ENCODE measurements around the gene TBC1D28. TPM values are rescaled to one million over a fixed set of nuclear protein-coding genes. Genes with fewer than 3 reads are reported as not detected.
"Not testable (repeated sequence)": the region's sequence is repeated elsewhere in the genome, so short reads cannot be mapped to it uniquely, and the experiment has no call there.

The TBC1D28 gene
- polyA plus RNA-seq, 1 of the 3 experiments (the other 2 are of a cell fraction) = not detected

- 98% methylated on average over 67 of the region's 102 CpGs for WGBS (ENCODE audit: low lambda C conversion rate)
Measured at GRCh38 chr17:18672395-18673227, 28.4 kb upstream of the TBC1D28 start.

GRCh38 chr17:18668625-18669024 lies 24.4 kb upstream of the TBC1D28 start:
- H3K27ac ChIP-seq (ENCODE audit: low read depth in 2 of 2, low read length in 1 of 2); H3F3A ChIP-seq (replicated peaks; ENCODE audit: insufficient read depth); DNase-seq; CTCF ChIA-PET; POLR2A ChIA-PET; H3K27me3 ChIP-seq (ENCODE audit: insufficient read depth); H3K4me2 ChIP-seq; H3K9ac ChIP-seq; H2AFZ ChIP-seq (ENCODE audit: low read depth); H3K9me2 ChIP-seq; H3K4me3 ChIP-seq (ENCODE audit: low read depth in 2 of 2, low read length in 1 of 2); H4K20me1 ChIP-seq (ENCODE audit: insufficient read depth); H3K9me3 ChIP-seq; H3K4me1 ChIP-seq (ENCODE audit: control insufficient read depth in 1 of 2, insufficient read depth in 2 of 2, low read depth in 1 of 2, low read length in 1 of 2); H3K79me2 ChIP-seq (ENCODE audit: insufficient read depth): not testable (repeated sequence)
- H3K36me3 ChIP-seq (replicated peaks in 1 of 2; ENCODE audit: control insufficient read depth in 1 of 2, insufficient read depth in 2 of 2, low read length in 1 of 2) = peaks cover 19 to 27% of the 10 kb centered on the region in 2 experiments
- 100% methylated on average over 1 of the region's 1 CpG for WGBS (ENCODE audit: low lambda C conversion rate)

More at GRCh38 chr17:18672395-18673227, 28.4 kb upstream of the TBC1D28 start:
- H3K9ac ChIP-seq; H3K4me2 ChIP-seq; CTCF ChIA-PET; H3K4me1 ChIP-seq (ENCODE audit: control insufficient read depth in 1 of 2, insufficient read depth in 2 of 2, low read depth in 1 of 2, low read length in 1 of 2); H3K27ac ChIP-seq (ENCODE audit: low read depth in 2 of 2, low read length in 1 of 2); H3K9me2 ChIP-seq; H3K79me2 ChIP-seq (ENCODE audit: insufficient read depth); H3K27me3 ChIP-seq (ENCODE audit: insufficient read depth); H3K9me3 ChIP-seq; H4K20me1 ChIP-seq (ENCODE audit: insufficient read depth); H3K4me3 ChIP-seq (ENCODE audit: low read depth in 2 of 2, low read length in 1 of 2); POLR2A ChIA-PET; H2AFZ ChIP-seq (ENCODE audit: low read depth); H3F3A ChIP-seq (replicated peaks; ENCODE audit: insufficient read depth); DNase-seq: not testable (repeated sequence)
- H3K36me3 ChIP-seq (replicated peaks in 1 of 2; ENCODE audit: control insufficient read depth in 1 of 2, insufficient read depth in 2 of 2, low read length in 1 of 2) = peaks cover 27 to 35% of the 10 kb centered on the region in 2 experiments

GRCh38 chr17:18667535-18667934 lies 23.3 kb upstream of the TBC1D28 start:
- POLR2A ChIA-PET = not testable (repeated sequence)

GRCh38 chr17:18666326-18666725 lies 22.1 kb upstream of the TBC1D28 start:
- H3K27ac ChIP-seq (ENCODE audit: low read depth in 2 of 2, low read length in 1 of 2); H2AFZ ChIP-seq (ENCODE audit: low read depth); POLR2A ChIA-PET; H3K9me2 ChIP-seq; H3K4me2 ChIP-seq; H3K4me3 ChIP-seq (ENCODE audit: low read depth in 2 of 2, low read length in 1 of 2); H3K27me3 ChIP-seq (ENCODE audit: insufficient read depth); H4K20me1 ChIP-seq (ENCODE audit: insufficient read depth); H3F3A ChIP-seq (replicated peaks; ENCODE audit: insufficient read depth); H3K79me2 ChIP-seq (ENCODE audit: insufficient read depth); CTCF ChIA-PET; H3K4me1 ChIP-seq (ENCODE audit: control insufficient read depth in 1 of 2, insufficient read depth in 2 of 2, low read depth in 1 of 2, low read length in 1 of 2); DNase-seq; H3K9ac ChIP-seq: not testable (repeated sequence)
- WGBS (ENCODE audit: low lambda C conversion rate) = 100% methylated on average over 2 of the region's 2 CpGs
- Histone ChIP-seq H3K36me3 (replicated peaks in 1 of 2; ENCODE audit: control insufficient read depth in 1 of 2, insufficient read depth in 2 of 2, low read length in 1 of 2) (peaks cover 9 to 22% of the 10 kb centered on the region in 2 experiments), H3K9me3 (peaks cover 11% of the 10 kb centered on the region)

More at GRCh38 chr17:18667535-18667934, 23.3 kb upstream of the TBC1D28 start:
- H3K4me2 ChIP-seq; H3K9ac ChIP-seq; H3K27me3 ChIP-seq (ENCODE audit: insufficient read depth); H4K20me1 ChIP-seq (ENCODE audit: insufficient read depth); H3F3A ChIP-seq (replicated peaks; ENCODE audit: insufficient read depth); H3K79me2 ChIP-seq (ENCODE audit: insufficient read depth); DNase-seq; H3K9me2 ChIP-seq; H3K27ac ChIP-seq (ENCODE audit: low read depth in 2 of 2, low read length in 1 of 2); H2AFZ ChIP-seq (ENCODE audit: low read depth); H3K4me1 ChIP-seq (ENCODE audit: control insufficient read depth in 1 of 2, insufficient read depth in 2 of 2, low read depth in 1 of 2, low read length in 1 of 2); CTCF ChIA-PET; H3K4me3 ChIP-seq (ENCODE audit: low read depth in 2 of 2, low read length in 1 of 2): not testable (repeated sequence)
- H3K36me3 ChIP-seq (replicated peaks in 1 of 2; ENCODE audit: control insufficient read depth in 1 of 2, insufficient read depth in 2 of 2, low read length in 1 of 2) = peaks cover 16 to 22% of the 10 kb centered on the region in 2 experiments
- peaks cover 11% of the 10 kb centered on the region for H3K9me3 ChIP-seq
- 93% methylated on average over 2 of the region's 3 CpGs for WGBS (ENCODE audit: low lambda C conversion rate)

GRCh38 chr17:18661924-18662624 lies 17.9 kb upstream of the TBC1D28 start:
- H3F3A ChIP-seq (replicated peaks; ENCODE audit: insufficient read depth); H3K4me2 ChIP-seq; H3K4me1 ChIP-seq (ENCODE audit: control insufficient read depth in 1 of 2, insufficient read depth in 2 of 2, low read depth in 1 of 2, low read length in 1 of 2); H3K9me2 ChIP-seq; H2AFZ ChIP-seq (ENCODE audit: low read depth); CTCF ChIA-PET; H3K9ac ChIP-seq; H3K79me2 ChIP-seq (ENCODE audit: insufficient read depth); POLR2A ChIA-PET; H3K27ac ChIP-seq (ENCODE audit: low read depth in 2 of 2, low read length in 1 of 2); DNase-seq; H4K20me1 ChIP-seq (ENCODE audit: insufficient read depth); H3K36me3 ChIP-seq (replicated peaks in 1 of 2; ENCODE audit: control insufficient read depth in 1 of 2, insufficient read depth in 2 of 2, low read length in 1 of 2); H3K27me3 ChIP-seq (ENCODE audit: insufficient read depth); H3K4me3 ChIP-seq (ENCODE audit: low read depth in 2 of 2, low read length in 1 of 2): not testable (repeated sequence)
- peaks cover 11% of the 10 kb centered on the region for H3K9me3 ChIP-seq
- 65% methylated on average over 5 of the region's 5 CpGs for WGBS (ENCODE audit: low lambda C conversion rate)

- H3K4me3 ChIP-seq (ENCODE audit: low read depth in 2 of 2, low read length in 1 of 2); H3K4me1 ChIP-seq (ENCODE audit: control insufficient read depth in 1 of 2, insufficient read depth in 2 of 2, low read depth in 1 of 2, low read length in 1 of 2); H3K27me3 ChIP-seq (ENCODE audit: insufficient read depth); H4K20me1 ChIP-seq (ENCODE audit: insufficient read depth); H3K9me2 ChIP-seq; CTCF ChIA-PET; H3K9me3 ChIP-seq; H3K9ac ChIP-seq; H3K27ac ChIP-seq (ENCODE audit: low read depth in 2 of 2, low read length in 1 of 2); H3K4me2 ChIP-seq; H3F3A ChIP-seq (replicated peaks; ENCODE audit: insufficient read depth); H3K36me3 ChIP-seq (replicated peaks in 1 of 2; ENCODE audit: control insufficient read depth in 1 of 2, insufficient read depth in 2 of 2, low read length in 1 of 2); POLR2A ChIA-PET; H3K79me2 ChIP-seq (ENCODE audit: insufficient read depth); H2AFZ ChIP-seq (ENCODE audit: low read depth); DNase-seq: not testable (repeated sequence)
- 84% methylated on average over 15 of the region's 23 CpGs for WGBS (ENCODE audit: low lambda C conversion rate)
Measured at GRCh38 chr17:18650094-18650493, 5.9 kb upstream of the TBC1D28 start.
